Suprapubic skin (tissue), 3 donors: ENCODE data around the gene PRSS21.

Source experiments
- CTCF ChIP-seq, 2 donors: fragments of 200-600 bp in 1 of 2; fragments of 450-650 bp in 1 of 2; sonication (generic) in 1 of 2; IDR thresholded peaks; one replicate each; pipeline ENCODE4 v1.5.1; 2016 to 2019; ENCODE audit warnings: antibody characterized with exemption in 2 of 2, mild to moderate bottlenecking in 1 of 2, moderate library complexity in 1 of 2
- EP300 ChIP-seq: sonication (generic); formaldehyde crosslinking; IDR thresholded peaks from one replicate; pipeline ENCODE4 v1.6.1; 2017; ENCODE audit warnings: antibody characterized with exemption
- POLR2A ChIP-seq, 2 donors: fragments of 450-650 bp; IDR thresholded peaks; one replicate each; pipeline ENCODE4 v1.6.1; 2017; ENCODE audit warnings: antibody characterized with exemption in 2 of 2, mild to moderate bottlenecking in 2 of 2, moderate library complexity in 2 of 2

- TF ChIP-seq POLR2A (IDR thresholded peaks at IDR 0.05) = no peak
- no peak for TF ChIP-seq CTCF (IDR thresholded peaks at IDR 0.05)
- TF ChIP-seq EP300 = no peak
Measured at GRCh38 chr16:2774161-2774891, 42.7 kb upstream of the PRSS21 start.
